ENCODE measurements around the gene NAV3.

The NAV3 gene

DNA sequence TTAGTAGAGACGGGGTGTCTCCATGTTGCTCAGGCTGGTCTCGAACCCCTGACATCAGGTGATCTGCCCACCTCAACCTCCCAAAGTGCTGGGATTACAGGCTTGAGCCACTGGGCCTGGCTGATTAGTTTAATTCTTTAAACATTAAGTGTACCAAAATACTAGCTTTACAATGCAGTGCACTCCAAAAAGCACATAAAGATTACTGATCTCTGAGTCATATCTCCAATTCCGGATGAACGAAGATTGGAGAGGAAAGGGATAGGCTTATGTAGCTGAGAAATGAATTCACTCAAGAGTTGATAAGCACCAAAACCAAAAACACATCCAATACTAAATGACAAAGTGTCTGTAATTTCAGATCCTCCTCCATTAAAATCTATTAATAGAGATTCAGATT is 15.1 kb downstream of the NAV3 start:
- DNase-seq = no peak

DNA sequence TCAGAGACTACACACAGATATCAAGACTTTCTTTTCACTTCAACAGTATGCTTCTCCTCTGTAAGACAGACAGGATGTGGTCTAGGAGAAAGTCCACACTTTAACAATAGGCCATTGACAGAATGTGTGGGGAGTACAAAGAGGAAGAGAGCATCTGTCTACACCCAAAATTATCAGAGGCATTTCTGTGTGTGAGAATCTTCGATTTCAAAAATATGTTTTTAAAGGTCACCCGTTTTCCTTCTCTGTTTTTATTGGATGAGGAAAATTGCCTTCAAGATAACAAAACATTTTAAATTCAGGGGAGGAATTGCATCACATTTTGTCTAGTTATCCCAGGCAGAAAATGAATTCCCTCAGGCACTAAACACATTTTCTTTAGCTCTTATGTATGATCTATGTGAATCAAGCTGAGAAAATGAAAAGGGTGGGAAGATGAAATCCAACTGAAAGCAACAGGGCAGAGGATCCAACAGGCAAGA is 16.4 kb downstream of the NAV3 start:
- DNase-seq = no peak

DNA sequence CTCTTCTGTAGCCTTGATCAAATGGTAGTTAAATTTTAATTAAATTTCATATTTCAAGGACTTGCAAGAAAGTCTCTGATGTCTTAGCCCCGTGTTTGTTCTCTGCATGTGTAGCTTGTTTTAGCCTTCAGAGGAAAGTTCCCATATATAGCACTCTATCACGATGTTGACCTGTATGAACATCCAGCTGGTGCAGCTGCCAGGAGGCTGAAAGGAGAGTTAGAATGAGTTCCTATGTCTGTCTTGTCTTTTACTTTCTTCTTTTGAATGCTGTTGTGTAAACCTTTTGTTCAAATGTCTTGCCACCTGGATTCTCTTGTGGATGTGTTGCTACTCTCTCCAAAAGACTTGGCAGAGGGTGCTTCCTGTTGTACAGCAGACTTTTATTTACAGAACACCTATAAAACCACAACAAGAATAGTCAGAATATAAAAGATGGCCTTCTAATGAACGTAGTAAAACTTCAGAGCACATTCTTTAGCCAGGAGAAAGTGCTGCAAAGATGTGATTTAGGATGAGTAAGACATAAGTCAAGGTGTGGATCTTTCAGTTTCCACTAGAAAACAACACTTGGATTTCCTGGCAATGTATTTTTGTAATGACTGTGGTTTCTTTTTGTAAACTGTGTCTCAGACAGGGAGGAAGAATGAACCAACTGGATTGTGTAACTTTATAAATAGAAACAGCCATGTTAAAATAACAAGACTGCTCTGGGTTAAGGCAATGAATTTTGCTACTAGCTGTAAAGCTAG is 17.2 kb downstream of the NAV3 start:
- no peak for DNase-seq

DNA sequence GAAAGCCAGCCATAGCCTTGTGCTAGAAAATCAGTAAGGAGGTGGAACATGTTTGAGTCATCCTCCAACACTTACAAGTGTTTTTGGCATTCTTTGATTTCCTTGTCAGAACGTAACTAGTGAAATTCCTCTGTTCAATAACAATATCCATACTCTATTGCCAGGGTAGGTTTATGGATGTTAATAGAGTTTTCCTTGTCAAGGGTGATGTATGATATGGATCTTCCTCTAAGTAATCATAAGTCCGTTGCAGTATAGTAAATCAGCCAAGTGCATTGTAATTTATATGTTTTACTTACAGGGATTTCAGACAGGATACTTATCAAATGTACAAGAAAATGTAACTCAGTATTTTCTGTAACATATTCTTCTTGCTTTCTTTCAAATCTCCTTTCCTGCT is 19.4 kb downstream of the NAV3 start:
- DNase-seq = no peak

GRCh38 chr12:77850698-77851097 is 20.0 kb downstream of the NAV3 start:
- DNase-seq = no peak

DNA sequence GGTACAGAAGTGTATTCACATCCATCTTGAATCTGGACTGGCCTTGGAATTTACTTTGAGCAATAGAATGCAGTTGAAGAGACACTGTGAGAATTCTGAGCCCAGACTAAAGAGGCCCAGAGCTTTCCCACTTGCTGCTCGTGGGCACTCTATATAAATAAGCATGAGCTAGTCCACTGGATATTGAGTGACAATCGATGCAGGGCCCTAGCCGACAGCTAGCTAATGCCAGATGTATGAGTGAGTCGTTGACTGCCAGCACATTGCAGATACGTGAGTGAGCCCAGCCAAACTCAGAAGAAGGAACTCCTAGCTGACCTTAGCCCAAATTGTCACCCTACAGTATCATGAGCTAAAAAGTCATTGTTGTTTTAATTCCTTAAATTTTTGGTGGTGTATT is 24.9 kb downstream of the NAV3 start:
- no peak for DNase-seq

DNA sequence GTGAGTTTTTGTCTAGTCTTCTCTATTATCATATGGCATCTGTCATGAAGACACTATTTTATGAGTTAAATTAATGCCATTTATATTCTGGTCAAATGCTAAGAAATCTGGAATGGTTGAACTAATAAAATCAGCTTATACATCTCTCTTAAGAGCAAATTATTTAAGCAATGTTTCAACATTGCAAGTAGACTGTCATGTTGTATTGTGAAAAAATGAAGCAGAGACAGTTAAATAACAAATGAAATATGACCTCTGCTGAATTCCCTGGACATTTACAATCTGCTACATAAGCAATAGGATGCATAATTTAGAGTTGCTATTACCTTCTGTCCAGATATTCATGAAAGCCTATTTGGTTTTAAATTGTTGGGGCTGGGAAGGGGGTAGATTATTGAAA is 30.6 kb downstream of the NAV3 start:
- DNase-seq = no peak

DNA sequence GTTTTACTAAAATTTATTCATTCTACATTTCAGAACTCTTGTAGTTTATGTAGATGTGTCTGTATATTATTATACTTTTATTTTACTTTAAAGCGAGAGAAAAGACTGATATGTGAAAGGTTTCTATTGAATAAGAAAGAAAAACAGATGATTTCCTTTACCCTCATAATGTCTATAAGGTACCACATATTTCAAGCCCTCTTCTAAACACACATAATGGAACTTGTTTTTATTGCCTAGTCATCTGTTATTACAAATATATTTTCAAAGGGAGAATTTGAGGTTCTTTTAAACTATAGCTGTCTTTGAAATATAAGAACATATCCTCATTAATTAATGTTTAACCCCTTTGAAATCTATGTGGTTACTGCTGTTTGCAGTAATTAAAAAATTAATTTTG is 34.5 kb downstream of the NAV3 start:
- DNase-seq = no peak

GRCh38 chr12:77878901-77879300 is 48.2 kb downstream of the NAV3 start:
- no peak for DNase-seq

DNA sequence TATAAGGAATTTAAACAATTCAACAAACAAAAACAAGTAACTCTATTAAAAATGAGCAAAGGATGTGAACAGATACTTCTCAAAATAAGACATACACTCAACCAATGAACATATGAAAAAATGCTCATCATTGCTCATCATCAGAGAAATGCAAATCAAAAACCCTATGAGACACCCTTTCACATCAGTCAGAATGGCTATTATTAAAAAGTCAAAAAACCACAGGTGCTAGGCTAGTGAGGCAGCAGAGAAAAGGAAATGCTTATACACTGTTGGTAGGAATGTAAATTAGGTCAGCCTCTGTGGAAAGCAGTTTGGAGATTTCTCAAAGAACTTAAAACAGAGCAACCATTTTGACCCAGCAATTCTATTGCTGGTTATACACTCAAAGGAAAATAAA is 52.0 kb downstream of the NAV3 start:
- DNase-seq = no peak

DNA sequence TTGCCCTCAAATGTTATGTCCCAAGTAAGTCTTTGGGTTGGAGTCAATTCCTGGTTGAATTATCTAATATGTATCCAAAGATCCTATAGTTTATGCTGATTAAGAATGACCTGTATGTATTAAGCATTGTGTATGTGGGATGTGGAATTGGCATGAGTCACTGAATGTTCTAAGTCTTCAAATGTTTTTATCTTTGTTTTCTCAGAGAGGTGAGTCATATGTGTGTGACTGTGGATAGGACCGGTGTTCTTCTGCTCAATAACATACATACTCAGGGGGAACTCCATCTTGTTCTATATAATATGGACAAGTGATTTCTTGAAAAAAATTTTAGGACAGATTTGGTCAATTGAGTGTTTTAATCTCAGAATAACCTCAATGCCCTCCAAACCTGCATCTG is 57.9 kb downstream of the NAV3 start:
- DNase-seq = no peak

DNA sequence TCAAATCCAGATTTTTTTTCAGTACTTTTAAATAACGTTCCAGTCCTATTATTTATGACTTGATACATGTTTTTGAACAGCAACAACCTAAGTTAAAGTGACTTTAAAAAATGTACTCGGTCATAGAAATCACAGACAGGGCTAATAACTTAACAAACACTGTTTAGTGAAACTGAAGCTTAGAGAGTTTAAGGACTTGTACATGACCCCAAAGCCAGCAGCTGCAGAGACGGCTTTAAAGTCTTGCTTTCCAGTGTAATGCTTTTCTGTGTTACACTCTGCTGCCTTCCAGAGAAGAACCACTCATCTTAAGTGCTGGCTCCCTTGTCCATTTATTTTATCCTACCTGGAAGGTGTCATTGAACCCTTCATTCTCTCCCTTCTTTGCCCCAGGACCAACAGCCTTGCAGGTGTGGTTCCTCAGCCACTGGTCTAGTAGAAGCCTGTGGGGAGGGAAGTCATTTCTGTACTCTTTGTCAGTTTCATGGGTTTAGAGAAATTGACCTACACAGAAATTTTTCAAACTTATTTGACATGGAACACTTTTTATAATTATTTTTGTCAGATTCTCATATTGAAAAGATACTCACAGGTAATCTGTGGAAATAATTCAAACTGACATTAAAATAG is 60.9 kb downstream of the NAV3 start:
- DNase-seq = no peak

- no peak for DNase-seq
Observed at GRCh38 chr12:77893918-77894317, 63.2 kb downstream of the NAV3 start.

DNA sequence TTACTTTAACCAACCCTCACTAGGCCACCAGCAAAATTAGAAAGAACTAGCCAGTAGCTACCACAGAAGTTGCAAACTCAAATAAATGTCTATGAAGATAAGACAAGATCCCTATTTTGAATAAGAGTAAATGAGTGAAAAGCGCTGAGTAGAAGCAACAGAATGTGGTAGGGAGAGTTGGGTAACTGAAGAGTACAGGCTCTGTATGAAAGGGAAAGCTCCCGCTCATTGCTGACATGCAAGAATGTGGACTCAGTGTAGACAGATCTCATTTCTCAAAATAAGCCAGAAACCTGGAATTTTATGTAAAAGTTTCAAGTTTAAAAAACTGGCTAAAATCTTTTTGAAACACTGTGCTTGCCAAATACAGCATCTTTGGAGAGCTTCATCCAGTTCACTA is 63.9 kb downstream of the NAV3 start:
- DNase-seq = no peak

DNA sequence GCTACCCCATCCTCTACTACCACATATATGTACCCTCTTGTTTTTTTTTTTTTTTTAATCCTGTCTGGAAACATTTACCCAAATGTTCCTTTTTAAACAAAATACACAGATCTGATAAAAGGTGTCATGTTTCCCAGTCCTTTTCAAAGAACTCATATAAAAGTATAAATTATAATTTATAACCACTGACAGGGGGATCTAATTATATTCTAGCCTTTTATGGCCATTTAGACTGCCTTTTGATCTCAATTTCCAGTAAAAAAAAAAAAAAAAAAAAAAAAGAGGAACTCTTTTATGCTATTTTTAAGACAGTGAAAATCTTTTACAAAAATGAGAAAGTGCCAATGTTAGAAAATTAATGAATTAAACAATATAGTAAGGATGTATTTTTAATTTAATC is 65.0 kb downstream of the NAV3 start:
- DNase-seq = no peak

- DNase-seq = no peak
Observed at GRCh38 chr12:77907936-77908335, 77.2 kb downstream of the NAV3 start.

DNA sequence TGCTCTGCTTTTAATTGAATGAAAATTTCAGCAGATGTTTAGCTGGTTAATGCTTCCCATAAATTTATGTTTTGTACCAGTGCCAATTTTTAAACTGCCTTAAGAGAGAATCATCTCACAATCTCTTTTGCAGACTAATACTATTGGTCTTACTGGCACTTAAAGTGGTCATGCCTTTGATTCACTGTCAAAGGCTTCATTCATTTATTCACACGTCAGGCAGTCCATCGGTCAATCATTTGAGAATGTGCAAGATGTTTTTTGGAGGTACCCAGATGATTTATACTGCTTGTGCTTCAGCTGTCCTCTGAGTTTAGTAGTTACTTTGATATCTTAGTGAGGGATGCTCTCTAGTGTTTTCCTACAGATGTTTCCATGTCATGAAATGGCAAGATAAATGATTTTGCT is 83.4 kb downstream of the NAV3 start:
- DNase-seq = no peak

DNA sequence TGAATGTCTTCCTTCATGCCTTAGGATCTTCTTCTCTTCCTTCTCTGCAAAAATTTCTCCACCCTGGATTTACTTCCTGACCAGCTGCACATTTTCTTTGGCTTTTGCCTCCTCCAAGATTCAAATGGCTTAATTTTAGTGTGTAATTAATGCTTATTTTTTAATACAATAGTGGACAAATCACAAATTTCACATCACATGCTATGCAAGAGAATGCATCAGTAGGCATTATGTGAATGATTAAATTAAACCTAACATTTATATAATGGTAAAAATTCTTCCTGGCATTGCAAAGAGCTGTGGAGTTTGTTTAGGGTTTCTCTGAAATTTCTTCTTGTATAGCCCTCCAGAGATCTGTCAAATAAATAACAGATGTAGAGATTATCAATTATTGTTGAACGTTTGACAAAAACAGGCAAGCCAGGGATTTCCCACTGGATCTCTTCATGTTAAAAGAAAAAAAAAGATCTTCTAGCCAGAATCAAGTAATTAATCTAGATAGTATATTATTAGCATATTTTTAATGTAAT is 84.4 kb downstream of the NAV3 start:
- DNase-seq = no peak

- DNase-seq = no peak
Observed at GRCh38 chr12:77916276-77916675, 85.6 kb downstream of the NAV3 start.

DNA sequence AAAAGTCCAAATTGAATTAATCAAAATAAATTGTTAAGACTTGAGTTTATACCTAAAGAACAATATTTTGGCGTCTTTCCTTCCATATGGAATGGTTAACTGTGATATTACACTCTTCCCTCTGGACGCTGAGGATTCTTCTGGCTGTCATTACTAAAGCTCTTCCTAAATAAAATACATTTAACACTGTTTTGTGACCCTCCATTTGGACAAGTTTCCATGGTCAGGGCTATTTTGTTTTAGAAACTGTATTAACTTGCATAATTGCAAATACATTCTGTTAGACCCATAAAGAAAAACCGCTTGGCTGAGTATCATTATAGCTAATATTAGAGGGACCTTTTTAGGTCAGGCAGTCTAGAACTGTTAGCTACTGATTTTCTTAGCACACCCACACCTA is 87.4 kb downstream of the NAV3 start:
- no peak for DNase-seq

- DNase-seq = no peak
Observed at GRCh38 chr12:77919450-77919849, 88.8 kb downstream of the NAV3 start.

- DNase-seq = no peak
Observed at GRCh38 chr12:77923882-77924281, 93.2 kb downstream of the NAV3 start.

DNA sequence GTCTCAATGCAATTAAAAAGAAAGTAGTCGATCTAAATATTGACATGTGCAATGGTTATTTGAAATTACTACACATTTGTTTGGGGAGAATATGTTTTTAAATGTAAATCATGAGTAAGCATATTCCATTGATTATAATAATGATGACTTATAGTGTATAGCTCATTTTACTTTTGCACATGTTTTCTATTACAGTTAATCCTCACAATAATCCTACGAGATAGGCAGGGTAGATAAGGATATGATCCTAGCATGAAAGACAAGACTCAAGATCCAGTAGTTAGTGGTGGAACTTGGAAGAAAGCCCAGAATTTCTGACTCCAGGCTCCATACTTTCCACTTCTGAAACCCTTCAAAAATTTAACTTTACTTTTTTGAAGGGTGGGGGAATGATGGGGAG is 94.0 kb downstream of the NAV3 start:
- no peak for DNase-seq

- no peak for DNase-seq
Observed at GRCh38 chr12:77925536-77926108, 94.9 kb downstream of the NAV3 start.

All from stimulated activated naive CD4-positive, alpha-beta T cell (primary cell).